ENCODE results near the gene CCDC142.

DNA sequence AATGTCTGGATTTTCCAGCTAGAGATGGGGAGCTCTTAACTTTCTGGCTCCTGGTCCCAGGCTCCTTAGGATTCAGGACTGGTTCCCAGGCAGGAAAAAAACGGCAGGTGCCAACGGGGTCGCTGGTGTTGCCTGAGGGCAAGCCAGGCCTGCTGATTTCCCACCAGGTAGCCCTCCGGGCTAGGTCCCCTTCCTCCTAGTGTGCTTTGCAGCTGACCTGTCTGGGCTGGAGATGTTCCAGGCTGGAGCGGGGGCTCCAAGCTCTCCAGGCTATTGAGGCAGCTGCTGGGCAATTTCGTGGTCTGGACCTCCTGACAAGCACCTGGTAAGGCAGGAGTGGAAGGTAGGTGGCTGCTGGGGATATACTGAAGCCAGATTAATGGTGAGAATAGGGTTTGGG, 8.3 kb downstream of the CCDC142 start:
- TF ChIP-seq TOX (CRISPR knock-in tag; IDR thresholded peaks at IDR 0.05; ENCODE audit: borderline replicate concordance) (no peak), ZFP30 (CRISPR knock-in tag; IDR thresholded peaks at IDR 0.05) (no peak), CSDC2 (CRISPR knock-in tag; IDR thresholded peaks at IDR 0.05) (no peak), ZNF565 (CRISPR knock-in tag; conservative IDR thresholded peaks at IDR 0.05; ENCODE audit: low read depth) (no peak), RARB (CRISPR knock-in tag; IDR thresholded peaks at IDR 0.05) (no peak), TCF4 (CRISPR knock-in tag; IDR thresholded peaks at IDR 0.05; ENCODE audit: borderline replicate concordance) (no peak), ARNTL (CRISPR knock-in tag; IDR thresholded peaks at IDR 0.05; ENCODE audit: borderline replicate concordance, low read depth) (no peak), SNAI2 (CRISPR knock-in tag; IDR thresholded peaks at IDR 0.05) (no peak), ZFP3 (CRISPR knock-in tag; IDR thresholded peaks at IDR 0.05) (no peak)
- TF ChIP-seq, protein P1, sequence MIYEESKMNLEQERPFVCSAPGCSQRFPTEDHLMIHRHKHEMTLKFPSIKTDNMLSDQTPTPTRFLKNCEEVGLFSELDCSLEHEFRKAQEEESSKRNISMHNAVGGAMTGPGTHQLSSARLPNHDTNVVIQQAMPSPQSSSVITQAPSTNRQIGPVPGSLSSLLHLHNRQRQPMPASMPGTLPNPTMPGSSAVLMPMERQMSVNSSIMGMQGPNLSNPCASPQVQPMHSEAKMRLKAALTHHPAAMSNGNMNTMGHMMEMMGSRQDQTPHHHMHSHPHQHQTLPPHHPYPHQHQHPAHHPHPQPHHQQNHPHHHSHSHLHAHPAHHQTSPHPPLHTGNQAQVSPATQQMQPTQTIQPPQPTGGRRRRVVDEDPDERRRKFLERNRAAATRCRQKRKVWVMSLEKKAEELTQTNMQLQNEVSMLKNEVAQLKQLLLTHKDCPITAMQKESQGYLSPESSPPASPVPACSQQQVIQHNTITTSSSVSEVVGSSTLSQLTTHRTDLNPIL (CRISPR knock-in tag; IDR thresholded peaks at IDR 0.05; ENCODE audit: low read depth) = no peak
